NCI-H146 treated with DMSO at 0.1 percent for 48 hours (cell line): ENCODE results near the gene TPSG1.
"Not testable (repeated sequence)": the region's sequence is repeated elsewhere in the genome, so short reads cannot be mapped to it uniquely, and the experiment has no call there.

Source experiments
- DNase-seq: peaks from one replicate; lab custom pipeline; 2025; ENCODE audit not compliant: unreplicated experiment; lab: John Stamatoyannopoulos, UW

Gene TPSG1

GRCh38 chr16:1225051-1225451 lies at the start of gene TPSG1:
TPSG1 (minus strand) TSS chr16:1225268; CDS start chr16:1225252, 16 bp downstream.
- DNase-seq = no peak

GRCh38 chr16:1274767-1275166 lies 49.7 kb upstream of the TPSG1 start:
- no peak for DNase-seq

GRCh38 chr16:1273816-1274215 lies 48.7 kb upstream of the TPSG1 start:
- no peak for DNase-seq

- no peak for DNase-seq
Observed at GRCh38 chr16:1272453-1273198, 47.6 kb upstream of the TPSG1 start.

GRCh38 chr16:1271724-1272413 lies 46.8 kb upstream of the TPSG1 start:
- DNase-seq = peak; percentile 78

- DNase-seq = no peak
Observed at GRCh38 chr16:1271380-1271723, 46.3 kb upstream of the TPSG1 start.

GRCh38 chr16:1269418-1269817 lies 44.4 kb upstream of the TPSG1 start:
- DNase-seq = not testable (repeated sequence)

- no peak for DNase-seq
Observed at GRCh38 chr16:1265826-1266225, 40.8 kb upstream of the TPSG1 start.

GRCh38 chr16:1265090-1265630 lies 40.1 kb upstream of the TPSG1 start:
- no peak for DNase-seq

- DNase-seq = no peak
Observed at GRCh38 chr16:1264345-1265089, 39.4 kb upstream of the TPSG1 start.

- no peak for DNase-seq
Observed at GRCh38 chr16:1263591-1264344, 38.7 kb upstream of the TPSG1 start.

- DNase-seq = no peak
Observed at GRCh38 chr16:1262846-1263221, 37.8 kb upstream of the TPSG1 start.

GRCh38 chr16:1262210-1262845 lies 37.3 kb upstream of the TPSG1 start:
- DNase-seq = no peak

- DNase-seq = peak; percentile 68
Observed at GRCh38 chr16:1261131-1261892, 36.2 kb upstream of the TPSG1 start.

GRCh38 chr16:1260101-1260680 lies 35.1 kb upstream of the TPSG1 start:
- no peak for DNase-seq

- DNase-seq = no peak
Observed at GRCh38 chr16:1259760-1260068, 34.6 kb upstream of the TPSG1 start.

GRCh38 chr16:1258906-1259759 lies 34.1 kb upstream of the TPSG1 start:
- no peak for DNase-seq

GRCh38 chr16:1258225-1258600 lies 33.1 kb upstream of the TPSG1 start:
- DNase-seq = no peak
